GM12874 (cell line): Measurements from ENCODE around the gene NBEA.

Experiments
- TF ChIP-seq, protein P1 (sequence below): IDR thresholded peaks from 2 replicates; pipeline ENCODE4 v1.5.1; 2011; ENCODE audit warnings: low read depth, mild to moderate bottlenecking, control low read depth, low read length, moderate library complexity; ENCODE audit not compliant: insufficient read depth

Gene NBEA

DNA sequence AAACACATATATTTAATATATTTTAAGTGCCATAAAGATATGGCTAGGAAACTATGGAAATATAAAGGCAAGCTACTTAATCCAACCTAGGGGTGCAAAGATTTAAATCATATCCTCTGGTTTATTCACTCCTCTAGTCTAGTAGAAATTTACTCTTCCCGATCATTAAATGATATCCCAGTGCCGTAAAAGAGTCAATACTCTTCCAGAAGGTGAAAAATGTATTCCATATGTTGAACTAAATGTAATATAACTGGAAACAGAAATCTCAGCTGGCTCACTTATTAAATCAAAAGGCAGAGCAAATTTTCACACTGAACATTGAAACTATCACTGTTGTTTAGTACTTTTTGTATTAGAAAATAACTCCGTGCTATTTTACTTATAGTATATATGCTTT lies 523.3 kb downstream of the NBEA start:
- TF ChIP-seq, protein P1, sequence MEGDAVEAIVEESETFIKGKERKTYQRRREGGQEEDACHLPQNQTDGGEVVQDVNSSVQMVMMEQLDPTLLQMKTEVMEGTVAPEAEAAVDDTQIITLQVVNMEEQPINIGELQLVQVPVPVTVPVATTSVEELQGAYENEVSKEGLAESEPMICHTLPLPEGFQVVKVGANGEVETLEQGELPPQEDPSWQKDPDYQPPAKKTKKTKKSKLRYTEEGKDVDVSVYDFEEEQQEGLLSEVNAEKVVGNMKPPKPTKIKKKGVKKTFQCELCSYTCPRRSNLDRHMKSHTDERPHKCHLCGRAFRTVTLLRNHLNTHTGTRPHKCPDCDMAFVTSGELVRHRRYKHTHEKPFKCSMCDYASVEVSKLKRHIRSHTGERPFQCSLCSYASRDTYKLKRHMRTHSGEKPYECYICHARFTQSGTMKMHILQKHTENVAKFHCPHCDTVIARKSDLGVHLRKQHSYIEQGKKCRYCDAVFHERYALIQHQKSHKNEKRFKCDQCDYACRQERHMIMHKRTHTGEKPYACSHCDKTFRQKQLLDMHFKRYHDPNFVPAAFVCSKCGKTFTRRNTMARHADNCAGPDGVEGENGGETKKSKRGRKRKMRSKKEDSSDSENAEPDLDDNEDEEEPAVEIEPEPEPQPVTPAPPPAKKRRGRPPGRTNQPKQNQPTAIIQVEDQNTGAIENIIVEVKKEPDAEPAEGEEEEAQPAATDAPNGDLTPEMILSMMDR, result no peak

DNA sequence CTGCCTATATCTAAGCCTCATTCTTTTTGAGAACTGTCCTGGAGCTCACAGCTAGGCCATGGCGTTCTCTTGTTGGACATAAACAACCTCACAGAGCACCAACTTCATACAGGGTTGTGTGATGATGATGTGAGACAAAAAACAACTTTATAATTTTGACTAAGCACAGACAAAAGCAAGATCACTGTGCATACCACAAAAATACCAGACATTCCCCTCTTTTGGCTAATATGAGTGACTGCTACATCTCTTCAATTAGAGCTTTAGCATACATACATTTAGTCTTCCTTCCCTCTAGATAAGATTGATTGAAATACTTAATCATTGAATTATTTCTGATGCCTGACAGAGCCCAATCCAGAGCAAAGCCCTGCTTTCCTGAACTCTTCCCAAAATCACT lies 526.1 kb downstream of the NBEA start:
- TF ChIP-seq, protein P1, result no peak

DNA sequence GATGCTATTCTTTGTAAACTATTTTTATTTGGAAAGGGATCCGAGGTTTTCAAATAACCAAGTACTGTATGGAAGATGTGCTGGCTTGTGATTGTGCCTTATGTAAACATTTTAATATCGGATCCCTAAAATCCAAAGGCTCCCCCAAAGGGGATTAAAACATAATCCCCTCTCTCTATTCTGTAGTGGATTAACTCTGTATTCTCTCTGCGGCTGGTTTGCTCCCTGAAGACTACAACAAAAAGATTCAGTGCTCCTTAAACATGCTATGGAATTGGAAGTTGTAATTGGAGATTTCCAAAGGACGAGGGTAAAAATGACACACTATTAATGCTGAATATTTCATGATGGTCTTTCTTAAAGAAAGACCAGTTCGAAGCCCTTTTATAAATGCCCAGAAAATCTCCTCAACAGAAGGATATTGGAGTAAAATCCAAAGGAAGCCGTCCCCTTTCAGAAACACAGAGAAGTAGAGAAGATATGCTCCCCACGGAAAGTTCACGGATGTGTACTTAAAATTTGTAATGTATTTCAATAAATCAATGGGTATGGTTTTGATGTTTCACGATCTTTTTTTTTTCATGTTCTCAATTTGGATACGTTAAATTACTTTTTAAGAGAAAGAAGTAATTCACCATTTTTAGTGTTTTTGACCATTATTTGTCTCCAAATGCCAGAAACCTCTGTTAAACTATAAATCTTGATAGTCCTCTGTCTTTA lies 527.9 kb downstream of the NBEA start:
- TF ChIP-seq, protein P1, result no peak

DNA sequence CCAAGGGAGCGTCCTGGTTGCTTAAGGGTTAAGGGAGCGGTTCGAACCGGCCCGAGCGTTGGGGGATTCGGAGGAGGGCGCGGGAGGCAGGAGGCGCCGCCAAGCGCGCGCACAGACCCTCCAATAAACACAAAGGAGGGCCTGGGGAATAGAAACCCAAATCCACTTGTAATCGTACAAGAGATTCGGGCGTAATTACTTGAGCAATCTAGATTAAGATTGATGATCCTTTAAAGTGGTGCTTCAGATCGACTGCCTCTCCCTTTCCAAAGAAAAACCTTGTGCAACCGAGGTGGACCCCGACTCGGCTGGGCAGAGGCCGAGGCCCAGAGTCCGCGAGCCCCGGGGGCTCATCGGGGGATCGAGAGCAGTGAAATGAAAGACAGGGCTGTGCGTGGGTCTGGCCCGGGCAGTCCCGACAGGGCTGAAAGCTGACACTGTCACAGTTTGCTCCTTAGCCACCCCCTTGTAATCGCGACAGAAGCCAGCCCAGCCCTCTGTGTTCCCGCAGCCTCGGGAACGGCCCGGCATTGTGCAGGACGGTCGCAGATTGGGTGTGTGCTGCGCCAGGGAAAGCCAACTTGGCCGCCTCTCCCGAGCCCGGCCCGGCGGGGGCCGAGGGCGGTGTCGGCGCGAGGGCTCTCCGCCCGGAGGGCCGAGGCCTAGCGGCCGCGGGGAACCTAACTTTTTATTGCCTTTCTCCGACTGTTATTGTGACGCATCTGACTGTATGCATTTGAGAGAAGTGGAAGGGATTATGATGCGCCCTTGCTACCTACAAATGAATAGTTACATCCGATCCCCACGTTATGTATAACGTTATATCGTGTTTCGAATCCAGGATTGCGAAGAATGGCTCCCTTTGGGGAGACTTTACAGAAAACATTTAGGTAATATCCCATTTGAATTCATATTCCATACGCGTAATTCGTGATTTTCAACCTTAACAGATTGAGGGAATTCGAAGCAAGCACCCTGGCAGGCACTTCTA lies 528.9 kb downstream of the NBEA start:
- TF ChIP-seq, protein P1, result no peak

DNA sequence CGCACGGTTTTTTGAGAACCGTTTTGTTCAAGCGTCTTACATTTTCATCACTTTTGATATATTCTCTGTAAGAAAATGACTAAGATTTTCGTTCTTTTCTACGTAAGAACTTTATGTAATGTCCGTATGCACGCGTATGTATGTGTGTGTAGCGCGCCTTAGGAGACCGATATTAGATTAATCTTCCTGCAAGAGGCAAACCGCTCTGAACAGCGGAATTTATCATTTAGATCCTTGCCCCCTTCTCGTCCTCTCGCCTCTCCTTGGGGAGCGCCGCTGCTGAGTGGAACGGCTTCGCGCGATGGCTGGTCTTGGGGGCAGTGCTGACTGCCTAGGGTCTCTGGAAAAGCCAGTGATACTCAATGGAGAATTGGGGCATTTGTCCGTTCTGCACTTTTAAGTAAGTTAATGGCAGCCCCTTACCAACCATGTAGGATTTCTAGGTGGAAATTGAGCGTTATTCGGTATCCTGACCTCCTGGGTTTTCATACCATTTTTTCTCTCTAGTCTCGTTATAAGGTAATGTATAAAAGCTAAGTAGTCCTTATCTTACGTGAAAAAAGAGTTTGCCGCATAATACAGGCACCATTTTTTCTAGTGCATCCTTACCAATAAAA lies 529.7 kb downstream of the NBEA start:
- TF ChIP-seq, protein P1, result no peak

DNA sequence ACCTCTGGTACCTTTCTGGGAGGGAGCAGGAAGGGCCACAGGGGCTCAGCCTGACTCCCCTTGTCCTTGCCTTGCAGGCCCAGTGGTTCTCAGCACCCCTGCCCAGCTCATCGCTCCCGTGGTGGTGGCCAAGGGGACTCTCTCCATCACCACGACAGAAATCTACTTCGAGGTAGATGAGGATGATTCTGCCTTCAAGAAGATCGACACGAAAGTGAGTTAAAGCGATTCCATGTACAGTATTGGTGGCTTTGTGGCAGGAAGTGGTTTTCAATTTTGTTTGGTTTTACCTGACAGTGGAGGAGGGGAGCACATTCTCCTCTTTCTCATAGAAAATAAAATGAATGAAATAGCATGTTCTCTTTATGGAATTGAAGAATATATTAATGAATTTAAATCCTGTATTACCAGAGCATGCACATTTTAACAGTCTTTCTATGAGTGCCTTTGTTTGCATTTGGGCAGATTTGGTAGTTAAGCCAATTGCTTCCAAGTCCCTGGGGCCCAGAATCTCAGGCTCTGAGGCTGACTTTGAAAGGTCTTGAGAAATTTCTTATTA lies 530.3 kb downstream of the NBEA start:
- TF ChIP-seq, protein P1, result no peak
